COLO668 (cell line): ENCODE measurements around the gene CNIH2.

Source experiments
- DNase-seq: peaks from one replicate; lab custom pipeline; 2025; ENCODE audit not compliant: unreplicated experiment; lab: John Stamatoyannopoulos, UW

CNIH2 gene

GRCh38 chr11:66328031-66328301 is 50.0 kb downstream of the CNIH2 start:
- DNase-seq = no peak

GRCh38 chr11:66328302-66329144 is 50.5 kb downstream of the CNIH2 start:
- peak; percentile 69 for DNase-seq

DNA sequence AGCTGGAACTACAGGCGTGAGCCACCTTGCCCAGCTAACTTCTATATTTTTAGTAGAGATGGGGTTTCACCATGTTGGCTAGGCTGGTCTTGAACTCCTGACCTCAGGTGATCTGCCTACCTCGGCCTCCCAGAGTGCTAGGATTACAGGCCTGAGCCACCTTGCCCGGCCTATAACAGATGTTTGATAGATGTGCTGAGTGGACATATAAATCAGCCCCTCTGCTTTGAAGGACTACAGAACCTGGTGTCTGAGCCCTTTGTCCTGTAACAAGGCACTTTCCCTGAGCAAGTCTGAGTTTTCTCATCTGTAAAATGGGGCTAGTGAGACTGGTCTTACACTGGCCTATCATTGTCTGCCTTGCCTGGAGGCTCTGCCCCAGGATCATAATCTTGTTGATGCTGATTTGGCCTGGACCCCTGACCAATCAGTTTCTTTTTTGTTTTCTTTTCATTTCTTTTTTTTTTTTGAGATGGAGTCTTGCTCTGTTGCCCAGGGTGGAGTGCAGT is 51.2 kb downstream of the CNIH2 start:
- no peak for DNase-seq

DNA sequence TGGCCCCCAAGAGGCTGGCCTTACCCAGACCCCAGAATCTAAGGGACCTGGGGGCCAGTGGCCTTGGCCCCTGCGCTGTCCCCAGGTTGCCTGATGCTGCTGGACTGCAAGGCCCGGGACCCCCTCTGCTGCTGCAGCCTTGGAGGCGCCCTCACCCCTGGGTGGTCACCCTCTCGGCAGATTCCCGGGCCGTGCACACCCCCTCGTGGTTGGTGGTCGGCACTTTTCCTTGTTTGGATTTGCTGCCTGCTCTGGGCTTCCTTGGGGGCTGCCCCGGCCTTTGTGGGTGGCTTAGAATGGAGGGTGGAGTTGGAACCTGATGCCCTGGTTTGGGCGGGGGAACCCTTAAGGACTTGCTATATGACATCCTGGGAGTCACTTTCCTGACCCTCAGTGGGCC is 53.0 kb downstream of the CNIH2 start:
- DNase-seq = no peak

- no peak for DNase-seq
Measured at GRCh38 chr11:66331542-66332370, 53.8 kb downstream of the CNIH2 start.

DNA sequence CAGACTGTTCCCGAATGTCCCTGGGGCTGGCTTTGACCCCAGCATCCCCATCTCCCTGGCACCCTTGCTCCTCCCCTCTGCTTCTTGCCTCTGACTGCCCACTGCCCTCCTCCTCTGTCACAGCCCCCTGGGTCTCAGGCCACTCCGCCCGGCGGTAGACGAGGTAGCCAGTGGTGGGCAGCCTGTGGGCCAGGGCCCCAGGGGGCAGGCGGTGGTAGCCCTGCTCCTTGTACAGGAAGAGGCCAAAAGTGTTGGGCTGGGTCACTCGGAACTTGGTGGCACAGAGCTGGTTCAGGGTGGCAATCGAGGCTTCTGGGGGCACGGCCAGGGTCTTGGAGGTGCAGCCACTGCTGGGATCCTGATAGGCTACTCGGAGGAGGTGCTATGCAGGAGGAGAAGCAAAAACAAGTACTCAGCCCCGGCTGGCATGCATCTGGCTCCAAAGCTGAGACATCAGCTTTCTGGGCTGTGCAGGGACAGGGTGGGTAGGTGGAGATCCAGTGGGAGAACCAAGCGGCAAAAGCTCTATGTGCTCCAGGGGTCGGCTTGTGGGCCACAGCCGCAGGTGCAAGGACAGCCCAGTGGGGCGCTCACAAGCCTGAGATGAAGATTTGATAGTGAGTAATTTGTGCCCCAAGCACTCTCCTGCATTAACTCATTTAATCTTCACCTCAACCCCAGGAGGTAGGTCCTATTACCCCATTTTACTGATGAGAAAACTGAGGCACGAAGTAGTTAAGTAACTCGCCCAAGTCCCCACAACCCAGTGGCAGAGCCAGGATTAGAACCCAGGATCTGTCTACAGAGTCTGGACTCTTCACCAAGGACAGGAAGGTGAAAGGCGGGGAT is 54.6 kb downstream of the CNIH2 start:
- no peak for DNase-seq

DNA sequence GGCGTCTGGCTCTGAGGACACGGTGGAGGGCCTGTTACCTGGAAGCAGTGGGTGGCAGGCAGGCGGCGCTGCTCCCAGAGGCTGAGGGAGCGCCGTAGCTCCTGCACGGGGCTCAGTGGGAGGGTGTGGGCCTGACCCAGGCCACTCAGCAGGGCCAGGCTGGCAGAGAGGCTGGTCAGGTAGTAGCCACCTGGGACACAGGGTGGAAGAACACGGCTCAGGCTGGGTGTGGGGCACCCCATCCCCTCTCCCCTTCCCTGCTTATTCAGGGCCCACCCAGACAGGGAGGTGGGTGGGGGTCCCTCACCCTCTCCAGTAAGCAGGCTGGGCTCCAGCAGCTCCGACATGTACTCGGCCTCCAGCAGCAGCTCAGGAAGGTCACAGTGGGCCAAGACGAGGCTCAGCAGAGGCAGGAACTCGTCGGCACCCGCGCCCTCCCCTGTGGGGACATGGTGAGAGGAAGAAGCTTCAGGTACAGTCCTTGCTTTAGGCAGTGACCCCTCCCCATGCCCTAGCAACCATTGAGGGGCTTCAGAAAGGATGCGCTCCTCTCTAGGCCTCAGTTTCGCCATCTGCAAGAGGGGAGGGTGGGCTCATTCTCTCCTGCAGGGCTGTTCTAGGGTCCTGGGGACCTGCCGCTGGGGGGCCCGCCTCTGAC is 55.4 kb downstream of the CNIH2 start:
- no peak for DNase-seq
